GM18502 (cell line): Measurements from ENCODE around the gene HSBP1L1.
"Not testable (repeated sequence)": the region's sequence is repeated elsewhere in the genome, so short reads cannot be mapped to it uniquely, and the experiment has no call there.

Experiments
- ATAC-seq: cut with Tn5 transposase; IDR thresholded peaks from one replicate; pipeline ENCODE4 v1.9.1; 2021; ENCODE audit warnings: mild to moderate bottlenecking; ENCODE audit not compliant: unreplicated experiment, poor library complexity

The HSBP1L1 gene

DNA sequence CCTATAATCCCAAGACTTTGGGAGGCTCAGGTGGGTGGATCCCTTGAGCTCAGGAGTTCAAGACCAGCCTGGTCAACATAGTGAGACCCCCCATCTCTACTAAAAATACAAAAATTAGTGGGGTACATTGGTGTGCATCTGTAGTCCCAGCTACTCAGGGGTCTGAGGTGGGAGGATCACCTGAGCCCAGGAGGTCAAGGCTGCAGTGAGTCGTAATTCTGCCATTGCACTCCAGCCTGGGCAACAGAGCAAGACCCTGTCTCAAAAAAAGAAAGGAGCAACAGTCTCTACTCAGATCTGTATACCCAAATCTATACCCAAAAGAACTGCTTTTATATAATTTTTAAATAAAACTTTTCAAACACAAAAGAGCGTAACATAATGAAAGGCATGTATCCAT lies 5.5 kb upstream of the HSBP1L1 start:
- no peak for ATAC-seq

DNA sequence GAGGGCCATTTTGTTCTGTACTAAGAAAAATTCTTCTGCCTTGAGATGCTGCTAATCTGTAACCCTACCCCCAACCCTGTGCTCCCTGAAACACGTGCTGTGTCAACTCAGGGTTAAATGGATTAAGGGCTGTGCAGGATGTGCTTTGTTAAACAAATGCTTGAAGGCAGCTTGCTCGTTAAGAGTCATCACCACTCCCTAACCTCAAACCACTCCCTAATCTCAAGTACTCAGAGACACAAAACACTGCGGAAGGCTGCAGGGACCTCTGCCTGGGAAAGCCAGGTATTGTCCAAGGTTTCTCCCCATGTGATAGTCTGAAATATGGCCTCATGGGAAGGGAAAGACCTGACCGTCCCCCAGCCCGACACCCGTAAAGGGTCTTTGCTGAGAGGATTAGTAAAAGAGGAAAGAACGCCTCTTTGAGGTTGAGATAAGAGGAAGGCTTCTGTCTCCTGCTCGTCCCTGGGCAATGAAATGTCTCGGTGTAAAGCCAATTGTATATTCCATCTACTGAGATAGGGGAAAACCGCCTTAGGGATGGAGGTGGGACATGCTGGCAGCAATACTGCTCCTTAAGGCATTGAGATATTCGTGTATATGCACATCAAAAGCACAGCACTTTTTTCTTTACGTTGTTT lies 4.2 kb upstream of the HSBP1L1 start:
- ATAC-seq = not testable (repeated sequence)

DNA sequence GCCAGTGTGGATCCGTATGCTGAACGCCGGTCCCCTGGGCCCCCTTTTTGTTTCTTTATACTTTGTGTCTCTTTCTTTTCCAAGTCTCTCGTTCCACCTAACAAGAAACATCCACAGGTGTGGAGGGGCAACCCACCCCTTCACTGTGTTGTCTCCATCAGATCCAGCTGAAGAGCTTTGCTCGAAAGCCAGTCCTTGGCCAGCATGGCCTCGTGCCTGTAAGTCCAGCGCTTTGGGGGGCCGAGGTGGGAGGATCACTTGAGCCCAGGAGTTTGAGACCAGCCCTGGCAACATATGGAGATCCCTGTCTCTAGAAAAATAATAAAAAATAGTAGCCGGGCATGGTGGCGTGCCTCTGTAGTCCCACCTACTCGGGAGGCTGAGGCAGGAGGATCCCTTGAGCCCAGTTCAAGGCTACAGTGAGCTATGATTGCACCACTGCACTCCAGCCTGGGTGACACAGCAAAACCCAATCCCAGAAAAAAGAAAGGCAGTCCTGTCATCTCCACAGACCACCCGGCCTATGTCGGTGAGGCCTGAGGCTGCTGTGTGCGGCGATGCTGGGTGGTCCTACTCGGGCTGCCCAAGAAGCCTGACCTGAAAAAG lies 3.4 kb upstream of the HSBP1L1 start:
- ATAC-seq = no peak

- ATAC-seq = no peak
Observed at GRCh38 chr18:79961527-79962291, 2.7 kb upstream of the HSBP1L1 start.

DNA sequence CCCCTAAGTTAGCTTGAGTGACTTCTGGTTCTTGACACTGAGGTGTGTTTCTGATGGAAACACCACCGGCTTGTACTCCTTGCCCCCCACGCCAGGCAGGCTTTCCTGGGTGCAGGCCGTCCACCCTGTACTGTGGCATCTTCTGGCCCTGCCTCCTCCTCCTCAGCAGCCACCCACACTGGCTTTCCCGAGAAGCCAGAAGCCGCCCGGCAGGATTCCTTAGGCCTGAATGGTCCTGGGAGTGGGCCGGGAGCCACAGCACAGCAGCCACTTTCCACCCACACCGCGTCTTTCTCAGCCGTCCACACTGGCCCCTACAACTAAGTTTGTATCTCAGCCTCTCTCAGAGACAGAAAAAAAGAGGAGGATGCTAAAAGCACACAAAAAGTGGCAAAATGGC lies 2.1 kb upstream of the HSBP1L1 start:
- ATAC-seq = no peak

GRCh38 chr18:79962835-79963657 lies 1.4 kb upstream of the HSBP1L1 start:
- peak; percentile 74 for ATAC-seq

DNA sequence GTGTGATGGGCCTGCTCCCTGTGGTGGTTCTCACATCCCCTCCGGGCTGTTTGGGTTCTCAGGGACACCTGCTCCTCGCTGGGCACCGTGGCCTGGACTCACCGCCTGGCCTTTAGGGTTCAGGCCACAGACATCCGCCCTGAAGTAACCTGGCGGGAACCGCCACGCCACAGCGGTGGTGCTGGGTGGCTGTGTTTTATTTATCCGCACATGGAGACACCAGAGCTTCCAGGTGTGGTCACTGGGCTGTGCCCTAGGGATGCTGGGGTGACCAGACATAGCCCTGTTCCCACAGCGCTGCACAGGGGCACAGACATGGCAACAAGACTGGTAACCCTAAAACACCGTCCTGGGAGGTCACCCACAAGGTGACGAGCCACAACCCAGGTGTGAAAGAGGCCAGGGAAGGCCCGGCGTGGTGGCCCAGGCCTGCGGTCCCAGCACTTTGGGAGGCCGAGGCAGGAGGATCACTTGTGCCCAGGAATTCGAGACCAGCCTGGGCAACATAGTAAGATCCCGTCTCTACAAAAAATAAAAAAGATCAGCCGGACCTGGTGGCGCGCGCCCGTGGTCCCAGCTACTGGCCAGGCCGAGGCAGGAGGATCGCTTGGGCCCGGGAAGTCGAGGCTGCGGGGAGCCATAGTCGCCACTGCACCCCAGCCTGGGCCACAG lies 649 bp upstream of the HSBP1L1 start:
- no peak for ATAC-seq

- ATAC-seq = no peak
Observed at GRCh38 chr18:79965119-79965902, 868 bp downstream of the HSBP1L1 start.

DNA sequence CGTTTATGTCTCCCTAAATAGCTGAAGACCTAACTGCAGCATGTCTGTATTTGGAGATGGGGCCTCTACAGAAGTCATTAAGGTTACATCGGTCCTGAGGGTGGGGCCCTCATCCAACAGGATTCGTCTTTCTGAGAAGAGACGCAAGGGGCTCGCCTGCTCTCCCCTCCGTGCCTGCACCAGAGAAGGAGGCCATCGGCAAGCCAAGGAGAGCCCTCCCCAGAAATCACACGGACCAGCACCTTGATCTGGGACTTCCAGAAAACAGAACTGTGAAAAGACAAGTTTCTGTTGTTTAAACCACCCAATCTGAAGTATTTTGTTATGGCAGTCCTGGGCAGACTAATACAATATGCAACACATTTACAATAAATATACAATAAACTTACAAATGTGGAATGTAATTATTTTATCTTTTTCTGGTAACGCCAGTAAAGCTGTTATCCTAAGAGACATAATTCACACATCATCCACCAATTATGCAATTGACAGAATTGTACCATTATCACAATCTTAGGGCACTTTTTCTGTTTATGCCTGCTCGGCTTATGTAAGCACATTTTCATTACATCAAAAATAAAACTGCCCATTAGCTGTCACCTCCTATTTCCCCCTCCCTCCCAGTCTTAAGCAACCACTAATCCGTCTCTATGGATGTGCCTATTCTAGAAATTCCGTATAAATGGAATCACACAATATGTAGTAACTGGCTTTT lies 6.1 kb downstream of the HSBP1L1 start:
- no peak for ATAC-seq

GRCh38 chr18:79971211-79971952 lies 6.9 kb downstream of the HSBP1L1 start:
- no peak for ATAC-seq

DNA sequence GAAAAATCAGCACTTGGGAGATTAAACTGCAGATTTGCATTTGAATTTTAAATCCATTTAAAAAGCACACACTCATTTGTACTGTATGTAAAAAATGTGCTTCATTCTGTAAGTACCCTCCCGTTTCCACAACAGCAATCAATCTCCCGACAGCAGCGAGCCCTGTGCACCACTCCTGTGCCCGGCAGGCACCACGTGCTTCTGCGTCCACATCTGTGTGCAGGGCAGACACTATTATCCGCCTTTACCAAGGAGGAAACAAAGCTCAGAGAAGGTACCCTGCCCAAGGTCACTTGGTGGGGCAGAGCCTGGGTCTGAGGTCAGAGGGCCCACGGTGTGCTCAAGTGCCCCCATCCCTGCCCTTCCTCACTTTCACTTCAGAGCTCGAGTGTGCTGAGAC lies 7.5 kb downstream of the HSBP1L1 start:
- no peak for ATAC-seq

DNA sequence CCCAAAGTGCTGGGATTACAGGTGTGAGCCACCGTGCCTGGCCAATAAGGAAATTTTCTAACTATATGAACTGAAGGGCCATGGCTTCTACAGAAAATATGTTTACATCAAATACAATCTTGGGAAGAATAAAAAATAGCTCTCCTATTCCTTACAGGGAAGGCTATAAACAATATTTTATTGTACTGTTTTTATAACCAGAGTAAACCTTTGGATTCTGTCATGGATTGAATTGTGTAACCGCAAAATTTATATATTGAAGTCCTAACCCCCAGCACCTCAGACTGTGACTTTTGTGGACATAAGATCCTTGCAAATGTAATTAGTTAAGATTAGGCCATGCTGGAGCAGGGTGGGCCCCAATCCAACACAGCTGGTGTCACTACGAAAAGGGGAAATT lies 8.3 kb downstream of the HSBP1L1 start:
- no peak for ATAC-seq

DNA sequence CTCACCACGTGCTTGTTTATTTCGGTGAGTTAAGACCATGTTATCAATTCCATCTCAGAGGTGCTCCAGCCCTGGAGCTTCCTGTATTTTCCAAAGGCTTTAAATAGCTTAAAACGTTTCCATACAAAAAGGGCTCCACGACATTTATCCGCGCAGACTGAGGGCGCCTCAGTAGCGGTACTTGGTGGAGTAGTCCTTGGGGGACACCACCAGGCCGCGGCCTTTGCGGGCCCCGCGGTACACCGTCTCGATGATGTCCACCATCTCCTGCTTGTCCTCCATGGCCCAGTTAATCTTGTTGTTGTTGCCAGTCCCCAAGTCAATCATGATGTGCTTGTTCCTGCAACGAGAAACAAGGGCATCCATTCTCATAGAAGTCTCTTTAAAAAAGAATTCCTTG lies 9.1 kb downstream of the HSBP1L1 start:
- ATAC-seq = no peak

DNA sequence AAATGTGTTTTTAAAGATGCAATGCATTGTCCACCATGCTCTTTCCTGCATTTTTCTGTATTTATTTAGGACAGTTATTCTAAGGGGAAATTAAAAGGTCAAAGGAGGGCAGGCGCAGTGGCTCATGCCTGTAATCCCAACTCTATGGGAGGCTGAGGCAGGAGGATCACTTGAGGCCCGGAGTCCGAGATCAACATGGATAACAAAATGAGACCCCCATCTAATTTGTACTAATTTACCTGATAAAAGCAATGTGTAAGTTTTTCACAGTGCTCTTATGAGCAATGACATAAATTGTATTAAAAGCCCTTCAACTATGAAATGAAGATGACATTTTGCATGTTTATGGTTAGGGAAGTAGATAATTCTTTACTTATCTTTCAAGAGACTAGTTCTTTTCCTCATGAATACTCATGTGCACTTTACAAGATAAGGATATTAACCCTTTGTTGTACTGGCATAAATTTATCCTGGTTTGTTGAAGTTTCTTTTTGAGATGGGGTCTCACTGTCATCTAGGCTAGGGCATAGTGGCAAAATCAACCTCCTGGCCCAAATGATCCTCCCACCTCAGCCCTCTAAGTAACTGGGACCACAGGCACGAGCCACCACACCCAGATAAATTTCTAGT lies 9.7 kb downstream of the HSBP1L1 start:
- ATAC-seq = no peak

DNA sequence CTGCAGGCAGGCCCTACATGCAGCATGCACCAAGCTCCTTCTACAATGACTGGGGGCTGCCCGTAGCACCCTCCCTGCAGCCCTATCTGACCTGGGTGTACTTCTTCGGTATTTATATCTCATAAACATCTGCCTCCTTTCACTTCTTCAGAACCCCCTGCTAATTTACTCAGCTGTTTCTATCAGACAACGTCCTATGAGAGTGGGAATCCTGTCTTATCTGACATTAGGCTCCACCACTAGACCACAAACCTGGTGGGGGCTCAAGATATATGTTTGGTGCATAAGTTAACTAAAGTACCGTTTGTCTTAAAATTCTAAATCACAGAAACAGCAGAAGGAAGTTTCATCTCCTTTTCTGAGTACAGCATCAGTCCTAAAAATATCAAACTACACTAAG lies 10.6 kb downstream of the HSBP1L1 start:
- no peak for ATAC-seq

GRCh38 chr18:79975985-79976680 lies 11.7 kb downstream of the HSBP1L1 start:
- no peak for ATAC-seq

- ATAC-seq = no peak
Observed at GRCh38 chr18:79979843-79980242, 15.4 kb downstream of the HSBP1L1 start.
